Neural crest cell (in vitro differentiated cells): ENCODE results near the gene GPR26. TPM values are rescaled to one million over a fixed set of nuclear protein-coding genes. Genes with fewer than 3 reads are reported as not detected.

Experiments used
- DNase-seq: peaks from one replicate; pipeline ENCODE4 v3.0.0; 2021; ENCODE audit warnings: low read depth, mixed read lengths, low spot score
- H3K27ac Mint-ChIP-seq: one replicate; pipeline ENCODE4 v1.8.0; 2021; ENCODE audit warnings: mild to moderate bottlenecking, mixed read lengths; ENCODE audit not compliant: unreplicated experiment
- H3K27me3 Mint-ChIP-seq: 2 replicates; pipeline ENCODE4 v1.8.0; 2021; ENCODE audit warnings: low read depth, mild to moderate bottlenecking, mixed read lengths
- H3K36me3 Mint-ChIP-seq: 2 replicates; pipeline ENCODE4 v1.8.0; 2021; ENCODE audit warnings: low read depth, mild to moderate bottlenecking, mixed read lengths
- H3K4me1 Mint-ChIP-seq: 2 replicates; pipeline ENCODE4 v1.8.0; 2021; ENCODE audit warnings: mixed read lengths
- H3K4me3 Mint-ChIP-seq: one replicate; pipeline ENCODE4 v1.8.0; 2021; ENCODE audit warnings: mild to moderate bottlenecking, mixed read lengths
- H3K9me3 Mint-ChIP-seq: 2 replicates; pipeline ENCODE4 v1.8.0; 2021; ENCODE audit warnings: mixed read lengths
- CTCF ChIP-seq: fragments of 200-600 bp; sonication (generic); conservative IDR thresholded peaks from 2 replicates; pipeline ENCODE4 v1.5.0; 2021; ENCODE audit warnings: antibody characterized with exemption, mild to moderate bottlenecking
- total RNA-seq: library from RNA; stranded (reverse); gene quantifications from 2 replicates; pipeline ENCODE4 v1.2.1, GENCODE V29; 2021

GPR26 gene
- total RNA-seq, 1 donor from 2014 or later = not detected

- TF ChIP-seq CTCF = no peak
- H3K36me3 Mint-ChIP-seq = no peaks in the 10 kb centered on the region
- no peak overlapping the region for H3K4me3 Mint-ChIP-seq
- peaks cover 56% of the 10 kb centered on the region for H3K27me3 Mint-ChIP-seq
- no peak overlapping the region for H3K27ac Mint-ChIP-seq
- H3K9me3 Mint-ChIP-seq = no peaks in the 10 kb centered on the region
- no peak for DNase-seq
- H3K4me1 Mint-ChIP-seq = no peaks in the 10 kb centered on the region
Measured at GRCh38 chr10:123677556-123677955, 11.4 kb downstream of the GPR26 start.

GRCh38 chr10:123678376-123678775 is 12.2 kb downstream of the GPR26 start:
- Mint-ChIP-seq H3K9me3 (no peaks in the 10 kb centered on the region), H3K4me3 (no peak overlapping the region), H3K4me1 (no peaks in the 10 kb centered on the region), H3K36me3 (no peaks in the 10 kb centered on the region), H3K27me3 (peaks cover 51% of the 10 kb centered on the region), H3K27ac (no peak overlapping the region)
- no peak for TF ChIP-seq CTCF
- DNase-seq = no peak

- Mint-ChIP-seq H3K27ac (no peak overlapping the region), H3K36me3 (no peaks in the 10 kb centered on the region), H3K9me3 (no peaks in the 10 kb centered on the region), H3K4me3 (no peak overlapping the region), H3K27me3 (peaks cover 43% of the 10 kb centered on the region), H3K4me1 (no peaks in the 10 kb centered on the region)
- DNase-seq = no peak
- TF ChIP-seq CTCF = no peak
Measured at GRCh38 chr10:123681285-123681684, 15.1 kb downstream of the GPR26 start.

GRCh38 chr10:123682477-123682876 is 16.3 kb downstream of the GPR26 start:
- Mint-ChIP-seq H3K36me3 (no peaks in the 10 kb centered on the region), H3K9me3 (no peaks in the 10 kb centered on the region), H3K4me3 (no peak overlapping the region), H3K27me3 (peaks cover 37% of the 10 kb centered on the region), H3K4me1 (no peaks in the 10 kb centered on the region), H3K27ac (no peak overlapping the region)
- no peak for DNase-seq
- TF ChIP-seq CTCF = no peak

- no peaks in the 10 kb centered on the region for H3K9me3 Mint-ChIP-seq
Measured at GRCh38 chr10:123683459-123683858, 17.3 kb downstream of the GPR26 start.

More at GRCh38 chr10:123683459-123683858, 17.3 kb downstream of the GPR26 start:
- no peak for TF ChIP-seq CTCF
- Mint-ChIP-seq H3K36me3 (no peaks in the 10 kb centered on the region), H3K27me3 (peaks cover 29% of the 10 kb centered on the region), H3K4me3 (no peak overlapping the region), H3K4me1 (no peaks in the 10 kb centered on the region), H3K27ac (no peak overlapping the region)
- DNase-seq = no peak
